ENCODE data around the gene GALNT2. TPM values are rescaled to one million over a fixed set of nuclear protein-coding genes. Genes with fewer than 3 reads are reported as not detected.

GALNT2 gene
- total and polyA plus RNA-seq, 2 of the 13 experiments (the other 11 are each of a cell fraction or from before 2014, with no cell fraction given): 39.3 to 39.6 TPM

GRCh38 chr1:230201445-230201844 lies 134.4 kb downstream of the GALNT2 start:
- CTCF ChIA-PET (ENCODE audit: low intra/inter-chr PET ratio, low total read pairs): no interaction called here

More at GRCh38 chr1:230201445-230201844, 134.4 kb downstream of the GALNT2 start:
- TF ChIP-seq CHD4 (IDR thresholded peaks at IDR 0.05; ENCODE audit: borderline replicate concordance, low read length) (no peak), MBNL3 (CRISPR knock-in tag; conservative IDR thresholded peaks at IDR 0.05) (no peak), KLF9 (CRISPR knock-in tag; IDR thresholded peaks at IDR 0.05; ENCODE audit: low read depth) (no peak), ZNF550 (CRISPR knock-in tag; IDR thresholded peaks at IDR 0.05; ENCODE audit: borderline replicate concordance) (no peak), ZNF766 (CRISPR knock-in tag; IDR thresholded peaks at IDR 0.05; ENCODE audit: borderline replicate concordance) (no peak), ZGPAT (CRISPR knock-in tag; IDR thresholded peaks at IDR 0.05) (no peak), ZNF503 (CRISPR knock-in tag; IDR thresholded peaks at IDR 0.05) (no peak), PHF8 (CRISPR knock-in tag; IDR thresholded peaks at IDR 0.05) (no peak), GATAD2A (CRISPR knock-in tag; IDR thresholded peaks at IDR 0.05) (no peak), ZNF589 (CRISPR knock-in tag; conservative IDR thresholded peaks at IDR 0.05) (no peak)
- Histone ChIP-seq H3K27ac (ENCODE audit: extremely low read length, insufficient read depth, low read length) (no peak overlapping the region), H3K9me3 (ENCODE audit: low read length) (no peaks in the 10 kb centered on the region), H3K4me3 (replicated peaks in 1 of 3; ENCODE audit: insufficient read depth in 1 of 3, low read depth in 2 of 3, low read length in 3 of 3) (no peak overlapping the region), H3K36me3 (replicated peaks in 1 of 2; ENCODE audit: control insufficient read depth in 1 of 2, insufficient read depth in 2 of 2, low read length in 2 of 2) (peaks cover 8 to 25% of the 10 kb centered on the region in 2 experiments; a peak in 4 of 5 replicates), H3K9ac (ENCODE audit: insufficient read depth, low read depth, low read length) (no peak overlapping the region), H3K27me3 (ENCODE audit: control insufficient read depth in 1 of 2, insufficient read depth in 2 of 2, low read length in 2 of 2) (no peaks in the 10 kb centered on the region), H3K4me1 (ENCODE audit: insufficient read depth, low read length) (peaks cover 7% of the 10 kb centered on the region; the same call in 1 of the 2 replicates), H2AFZ (ENCODE audit: low read length) (no peak overlapping the region), H3K4me2 (ENCODE audit: low read depth, low read length) (no peak overlapping the region), H4K20me1 (ENCODE audit: insufficient read depth, low read length) (no peaks in the 10 kb centered on the region), H3K79me2 (ENCODE audit: insufficient read depth, low read length) (no peaks in the 10 kb centered on the region)
- in situ Hi-C loops (cut with HindIII; ENCODE audit: extremely low pct_ligation_motif_present, low pct_unique_long_range_greater_than_20kb) (no loop called here), intact Hi-C loops (cut with micrococcal nuclease; ENCODE audit: unreplicated experiment) (no loop called here)
- 65% methylated on average over 9 of the region's 9 CpGs for WGBS (ENCODE audit: low lambda C conversion rate)
- FAIRE-seq: no peak
- POLR2A ChIA-PET: no interaction called here
- no TSS peak for BruUV-seq (replicated peaks)
- no peak for ATAC-seq
- DNase-seq (ENCODE audit: low spot score): no peak

All from HepG2 (cell line).